Activated T-cell treated with anti-CD3 and anti-CD28 coated beads, Interleukin-2, amount 50 U/mL, for 4 hours (primary cell): ENCODE measurements around the gene NAALADL2. TPM values are rescaled to one million over a fixed set of nuclear protein-coding genes. Genes with fewer than 3 reads are reported as not detected.
"Not testable (repeated sequence)": the region's sequence is repeated elsewhere in the genome, so short reads cannot be mapped to it uniquely, and the experiment has no call there.

ENCODE experiments used
- ATAC-seq, 2 donors: fragments of 200-7000 bp; cut with Tn5 transposase; one replicate each; pipeline ENCODE4 v1.10.0; 2021
- DNase-seq: peaks from one replicate; pipeline ENCODE4 v3.0.0-alpha.2; 2020
- H3K27me3 Mint-ChIP-seq: one replicate; pipeline ENCODE4 v1.8.0; 2021; ENCODE audit warnings: low read depth, mixed read lengths
- H3K36me3 Mint-ChIP-seq: one replicate; pipeline ENCODE4 v1.8.0; 2022; ENCODE audit warnings: mixed read lengths; ENCODE audit not compliant: insufficient read depth
- H3K4me1 Mint-ChIP-seq: one replicate; pipeline ENCODE4 v1.8.0; 2021; ENCODE audit warnings: low read depth, mixed read lengths
- H3K4me3 Mint-ChIP-seq: one replicate; pipeline ENCODE4 v1.8.0; 2021; ENCODE audit warnings: mild to moderate bottlenecking, moderate library complexity, mixed read lengths
- H3K9me3 Mint-ChIP-seq: one replicate; pipeline ENCODE4 v1.8.0; 2021; ENCODE audit warnings: mixed read lengths
- total RNA-seq, 3 donors: library from RNA; stranded (reverse); gene quantifications; one replicate each; pipeline ENCODE4 v1.2.1, GENCODE V29; 2021

NAALADL2 gene
- total RNA-seq, 3 donors from 2014 or later, result 0.26 to 0.33 (median 0.33) TPM

GRCh38 chr3:175763948-175764347 lies 904.8 kb downstream of the NAALADL2 start:
- H3K36me3 Mint-ChIP-seq, result no peaks in the 10 kb centered on the region
- no peaks in the 10 kb centered on the region for H3K4me1 Mint-ChIP-seq
- no peaks in the 10 kb centered on the region for H3K27me3 Mint-ChIP-seq

GRCh38 chr3:175764722-175765121 lies 905.6 kb downstream of the NAALADL2 start:
- DNase-seq (no peak), ATAC-seq (no peak)
- Mint-ChIP-seq H3K4me3 (no peak overlapping the region), H3K27me3 (no peaks in the 10 kb centered on the region), H3K36me3 (no peaks in the 10 kb centered on the region), H3K9me3 (no peaks in the 10 kb centered on the region), H3K4me1 (no peaks in the 10 kb centered on the region)

More at GRCh38 chr3:175763948-175764347, 904.8 kb downstream of the NAALADL2 start:
- Mint-ChIP-seq H3K9me3 (no peaks in the 10 kb centered on the region), H3K4me3 (no peak overlapping the region)
- no peak for ATAC-seq
- DNase-seq, result no peak

- no peaks in the 10 kb centered on the region for H3K36me3 Mint-ChIP-seq
- H3K4me3 Mint-ChIP-seq, result no peak overlapping the region
- H3K4me1 Mint-ChIP-seq, result no peaks in the 10 kb centered on the region
- DNase-seq (no peak), ATAC-seq (no peak)
- no peaks in the 10 kb centered on the region for H3K27me3 Mint-ChIP-seq
- H3K9me3 Mint-ChIP-seq, result peaks cover 4% of the 10 kb centered on the region
These were observed 911.3 kb downstream of the NAALADL2 start for GRCh38 chr3:175770426-175770825.

GRCh38 chr3:175777495-175777894 lies 918.4 kb downstream of the NAALADL2 start:
- Mint-ChIP-seq H3K9me3 (peaks cover 9% of the 10 kb centered on the region), H3K4me3 (no peak overlapping the region), H3K4me1 (no peaks in the 10 kb centered on the region), H3K27me3 (no peaks in the 10 kb centered on the region), H3K36me3 (no peaks in the 10 kb centered on the region)
- no peak for DNase-seq
- ATAC-seq, result no peak

GRCh38 chr3:175777965-175778364 lies 918.8 kb downstream of the NAALADL2 start:
- Mint-ChIP-seq H3K27me3 (no peaks in the 10 kb centered on the region), H3K4me1 (no peaks in the 10 kb centered on the region), H3K4me3 (no peak overlapping the region), H3K36me3 (no peaks in the 10 kb centered on the region), H3K9me3 (peaks cover 5% of the 10 kb centered on the region)
- no peak for ATAC-seq
- DNase-seq, result no peak

- Mint-ChIP-seq H3K27me3 (no peaks in the 10 kb centered on the region), H3K4me3 (no peak overlapping the region), H3K4me1 (no peaks in the 10 kb centered on the region), H3K9me3 (peaks cover 5% of the 10 kb centered on the region), H3K36me3 (no peaks in the 10 kb centered on the region)
- no peak for ATAC-seq
- no peak for DNase-seq
These were observed 919.9 kb downstream of the NAALADL2 start for GRCh38 chr3:175778994-175779393.

- not testable (repeated sequence) for H3K9me3 Mint-ChIP-seq, DNase-seq
These were observed 928.0 kb downstream of the NAALADL2 start for GRCh38 chr3:175787109-175787508.

GRCh38 chr3:175792245-175792644 lies 933.1 kb downstream of the NAALADL2 start:
- DNase-seq (no peak), ATAC-seq (no peak)
- no peak overlapping the region for H3K4me3 Mint-ChIP-seq
- no peaks in the 10 kb centered on the region for H3K36me3 Mint-ChIP-seq
- H3K4me1 Mint-ChIP-seq, result no peaks in the 10 kb centered on the region
- H3K9me3 Mint-ChIP-seq, result peaks cover 6% of the 10 kb centered on the region
- no peaks in the 10 kb centered on the region for H3K27me3 Mint-ChIP-seq

More at GRCh38 chr3:175787109-175787508, 928.0 kb downstream of the NAALADL2 start:
- not testable (repeated sequence) for H3K4me3 Mint-ChIP-seq, ATAC-seq, H3K27me3 Mint-ChIP-seq, H3K4me1 Mint-ChIP-seq, H3K36me3 Mint-ChIP-seq

GRCh38 chr3:175798326-175798725 lies 939.2 kb downstream of the NAALADL2 start:
- Mint-ChIP-seq H3K4me3 (no peak overlapping the region), H3K4me1 (no peaks in the 10 kb centered on the region), H3K27me3 (no peaks in the 10 kb centered on the region), H3K36me3 (no peaks in the 10 kb centered on the region), H3K9me3 (peaks cover 6% of the 10 kb centered on the region)
- DNase-seq, result no peak
- no peak for ATAC-seq

GRCh38 chr3:175805825-175806224 lies 946.7 kb downstream of the NAALADL2 start:
- DNase-seq, result no peak
- Mint-ChIP-seq H3K27me3 (no peaks in the 10 kb centered on the region), H3K4me3 (no peak overlapping the region), H3K9me3 (peaks cover 3% of the 10 kb centered on the region), H3K36me3 (no peaks in the 10 kb centered on the region), H3K4me1 (no peaks in the 10 kb centered on the region)
- ATAC-seq, result no peak

GRCh38 chr3:175807175-175807574 lies 948.0 kb downstream of the NAALADL2 start:
- no peaks in the 10 kb centered on the region for H3K27me3 Mint-ChIP-seq
- H3K36me3 Mint-ChIP-seq, result no peaks in the 10 kb centered on the region
- no peak overlapping the region for H3K4me3 Mint-ChIP-seq
- no peak for ATAC-seq
- no peaks in the 10 kb centered on the region for H3K4me1 Mint-ChIP-seq
- DNase-seq, result no peak
- peaks cover 6% of the 10 kb centered on the region for H3K9me3 Mint-ChIP-seq

GRCh38 chr3:175818811-175819464 lies 959.8 kb downstream of the NAALADL2 start:
- Mint-ChIP-seq H3K9me3 (peaks cover 30% of the 10 kb centered on the region), H3K36me3 (no peaks in the 10 kb centered on the region), H3K27me3 (no peaks in the 10 kb centered on the region), H3K4me3 (no peak overlapping the region), H3K4me1 (no peaks in the 10 kb centered on the region)
- no peak for DNase-seq
- no peak for ATAC-seq

GRCh38 chr3:175822766-175823491 lies 963.8 kb downstream of the NAALADL2 start:
- H3K36me3 Mint-ChIP-seq, ATAC-seq, DNase-seq, H3K4me3 Mint-ChIP-seq, H3K27me3 Mint-ChIP-seq, H3K4me1 Mint-ChIP-seq: not testable (repeated sequence)
- peaks cover 21% of the 10 kb centered on the region for H3K9me3 Mint-ChIP-seq

- DNase-seq, H3K4me1 Mint-ChIP-seq, H3K36me3 Mint-ChIP-seq, ATAC-seq, H3K27me3 Mint-ChIP-seq, H3K9me3 Mint-ChIP-seq, H3K4me3 Mint-ChIP-seq: not testable (repeated sequence)
These were observed 966.0 kb downstream of the NAALADL2 start for GRCh38 chr3:175825016-175825580.

GRCh38 chr3:175826759-175827158 lies 967.6 kb downstream of the NAALADL2 start:
- ATAC-seq (no peak), DNase-seq (no peak)
- H3K9me3 Mint-ChIP-seq, result no peaks in the 10 kb centered on the region
- no peaks in the 10 kb centered on the region for H3K4me1 Mint-ChIP-seq
- H3K27me3 Mint-ChIP-seq, result no peaks in the 10 kb centered on the region
- H3K36me3 Mint-ChIP-seq, result no peaks in the 10 kb centered on the region
- no peak overlapping the region for H3K4me3 Mint-ChIP-seq
